HG03439 (cell line): ENCODE measurements around the gene AGAP1.

Experiments used
- ATAC-seq: cut with Tn5 transposase; IDR thresholded peaks from one replicate; pipeline ENCODE4 v1.9.1; 2021; ENCODE audit warnings: mild to moderate bottlenecking, moderate library complexity; ENCODE audit not compliant: unreplicated experiment

Gene AGAP1

GRCh38 chr2:236161082-236161462 lies 667.2 kb downstream of the AGAP1 start:
- no peak for ATAC-seq

GRCh38 chr2:236161531-236161930 lies 667.7 kb downstream of the AGAP1 start:
- no peak for ATAC-seq

- no peak for ATAC-seq
Measured at GRCh38 chr2:236162031-236162845, 668.4 kb downstream of the AGAP1 start.

GRCh38 chr2:236162882-236163470 lies 669.1 kb downstream of the AGAP1 start:
- ATAC-seq: no peak

GRCh38 chr2:236163471-236164200 lies 669.8 kb downstream of the AGAP1 start:
- ATAC-seq: no peak

GRCh38 chr2:236164201-236164924 lies 670.5 kb downstream of the AGAP1 start:
- ATAC-seq: no peak

- no peak for ATAC-seq
Measured at GRCh38 chr2:236164925-236165841, 671.3 kb downstream of the AGAP1 start.

- ATAC-seq: no peak
Measured at GRCh38 chr2:236165842-236166795, 672.3 kb downstream of the AGAP1 start.

- no peak for ATAC-seq
Measured at GRCh38 chr2:236166796-236167296, 673.0 kb downstream of the AGAP1 start.

- ATAC-seq: no peak
Measured at GRCh38 chr2:236167297-236168109, 673.7 kb downstream of the AGAP1 start.

- no peak for ATAC-seq
Measured at GRCh38 chr2:236168110-236169080, 674.6 kb downstream of the AGAP1 start, which contains the start of gene GBX2. TSS of gene GBX2 (minus strand) at chr2:236168386. CDS start at chr2:236167971, 415 bp downstream.

GRCh38 chr2:236169151-236169721 lies 675.4 kb downstream of the AGAP1 start:
- ATAC-seq: no peak

- ATAC-seq: no peak
Measured at GRCh38 chr2:236169741-236170589, 676.1 kb downstream of the AGAP1 start.

- no peak for ATAC-seq
Measured at GRCh38 chr2:236170590-236171165, 676.8 kb downstream of the AGAP1 start.

GRCh38 chr2:236171181-236171679 lies 677.4 kb downstream of the AGAP1 start:
- ATAC-seq: no peak
